RWPE2 (cell line): ENCODE data around the gene TMEM184A.

Source experiments
- ATAC-seq: fragments of 200-7000 bp; cut with Tn5 transposase; 3 replicates; pipeline ENCODE4 v1.9.1; 2021; ENCODE audit warnings: low read depth
- DNase-seq: peaks from one replicate; pipeline ENCODE4 v3.0.0-alpha.2; 2020; ENCODE audit warnings: low spot score
- H3K27ac ChIP-seq: fragments of 450-650 bp; 2 replicates; pipeline ENCODE4 v1.5.1; 2017; ENCODE audit warnings: mild to moderate bottlenecking; ENCODE audit not compliant: poor library complexity, severe bottlenecking
- H3K27me3 ChIP-seq: fragments of 250-450 bp; sonication (Bioruptor Pico); 2 replicates; pipeline ENCODE4 v1.5.1; 2021; ENCODE audit warnings: mild to moderate bottlenecking, moderate library complexity; ENCODE audit not compliant: insufficient read depth, poor library complexity, severe bottlenecking
- H3K36me3 ChIP-seq: fragments of 250-450 bp; sonication (Bioruptor Pico); 2 replicates; pipeline ENCODE4 v1.5.1; 2020; ENCODE audit warnings: low read depth, mild to moderate bottlenecking, moderate library complexity
- H3K4me1 ChIP-seq: fragments of 250-450 bp; sonication (Bioruptor Pico); 2 replicates; pipeline ENCODE4 v1.5.1; 2021; ENCODE audit warnings: mild to moderate bottlenecking, moderate library complexity; ENCODE audit not compliant: insufficient read depth, poor library complexity, severe bottlenecking
- H3K4me3 ChIP-seq: fragments of 250-450 bp; sonication (Bioruptor Pico); 2 replicates; pipeline ENCODE4 v1.5.1; 2021; ENCODE audit warnings: mild to moderate bottlenecking, moderate library complexity; ENCODE audit not compliant: severe bottlenecking
- H3K9me3 ChIP-seq: fragments of 250-450 bp; sonication (Bioruptor Pico); 2 replicates; pipeline ENCODE4 v1.5.1; 2021; ENCODE audit warnings: mild to moderate bottlenecking, moderate library complexity; ENCODE audit not compliant: severe bottlenecking
- TF ChIP-seq, protein P1 (sequence below): fragments of 450-650 bp; IDR thresholded peaks from one replicate; pipeline ENCODE4 v1.5.1; 2017; ENCODE audit warnings: mild to moderate bottlenecking, moderate library complexity; ENCODE audit not compliant: poor library complexity, severe bottlenecking

TMEM184A gene

GRCh38 chr7:1563981-1564602, 8.1 kb upstream of the TMEM184A start:
- peaks cover 41% of the 10 kb centered on the region for H3K4me1 ChIP-seq
- TF ChIP-seq, protein P1, sequence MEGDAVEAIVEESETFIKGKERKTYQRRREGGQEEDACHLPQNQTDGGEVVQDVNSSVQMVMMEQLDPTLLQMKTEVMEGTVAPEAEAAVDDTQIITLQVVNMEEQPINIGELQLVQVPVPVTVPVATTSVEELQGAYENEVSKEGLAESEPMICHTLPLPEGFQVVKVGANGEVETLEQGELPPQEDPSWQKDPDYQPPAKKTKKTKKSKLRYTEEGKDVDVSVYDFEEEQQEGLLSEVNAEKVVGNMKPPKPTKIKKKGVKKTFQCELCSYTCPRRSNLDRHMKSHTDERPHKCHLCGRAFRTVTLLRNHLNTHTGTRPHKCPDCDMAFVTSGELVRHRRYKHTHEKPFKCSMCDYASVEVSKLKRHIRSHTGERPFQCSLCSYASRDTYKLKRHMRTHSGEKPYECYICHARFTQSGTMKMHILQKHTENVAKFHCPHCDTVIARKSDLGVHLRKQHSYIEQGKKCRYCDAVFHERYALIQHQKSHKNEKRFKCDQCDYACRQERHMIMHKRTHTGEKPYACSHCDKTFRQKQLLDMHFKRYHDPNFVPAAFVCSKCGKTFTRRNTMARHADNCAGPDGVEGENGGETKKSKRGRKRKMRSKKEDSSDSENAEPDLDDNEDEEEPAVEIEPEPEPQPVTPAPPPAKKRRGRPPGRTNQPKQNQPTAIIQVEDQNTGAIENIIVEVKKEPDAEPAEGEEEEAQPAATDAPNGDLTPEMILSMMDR, result no peak
- H3K4me3 ChIP-seq, result no peak overlapping the region
- peaks cover 23% of the 10 kb centered on the region for H3K36me3 ChIP-seq
- no peaks in the 10 kb centered on the region for H3K9me3 ChIP-seq
- no peak for ATAC-seq
- DNase-seq, result no peak
- no peak overlapping the region for H3K27ac ChIP-seq
- H3K27me3 ChIP-seq, result no peaks in the 10 kb centered on the region

GRCh38 chr7:1562597-1563051, 6.6 kb upstream of the TMEM184A start:
- TF ChIP-seq, protein P1, result no peak
- no peaks in the 10 kb centered on the region for H3K9me3 ChIP-seq
- H3K4me1 ChIP-seq, result peaks cover 27% of the 10 kb centered on the region
- DNase-seq (no peak), ATAC-seq (no peak)
- no peak overlapping the region for H3K27ac ChIP-seq
- no peak overlapping the region for H3K4me3 ChIP-seq
- H3K27me3 ChIP-seq, result no peaks in the 10 kb centered on the region
- H3K36me3 ChIP-seq, result peaks cover 11% of the 10 kb centered on the region

DNA sequence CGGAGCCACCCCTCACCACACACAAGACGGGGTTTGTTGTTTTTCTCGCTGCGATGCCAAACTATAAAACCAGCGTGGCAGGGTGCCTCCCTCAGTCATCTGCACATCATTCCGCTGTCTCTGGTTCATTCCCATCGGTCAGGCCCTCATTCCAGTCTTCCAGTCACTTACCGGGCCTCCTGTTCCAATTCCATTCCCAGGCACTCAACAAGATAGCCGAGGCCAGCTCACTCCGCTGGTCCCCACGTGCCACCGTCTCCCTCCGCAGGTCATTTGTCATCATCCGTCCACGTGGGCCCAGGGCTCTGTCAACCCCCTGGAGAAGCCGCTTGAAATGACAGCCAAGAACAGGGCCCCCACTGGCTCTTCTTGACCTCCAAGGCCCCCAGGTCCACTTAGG, 6.1 kb upstream of the TMEM184A start:
- no peak overlapping the region for H3K4me3 ChIP-seq
- H3K4me1 ChIP-seq, result peaks cover 22% of the 10 kb centered on the region
- no peaks in the 10 kb centered on the region for H3K27me3 ChIP-seq
- TF ChIP-seq, protein P1, result no peak
- H3K36me3 ChIP-seq, result peaks cover 6% of the 10 kb centered on the region
- no peaks in the 10 kb centered on the region for H3K9me3 ChIP-seq
- ATAC-seq, result no peak
- H3K27ac ChIP-seq, result no peak overlapping the region
- no peak for DNase-seq

DNA sequence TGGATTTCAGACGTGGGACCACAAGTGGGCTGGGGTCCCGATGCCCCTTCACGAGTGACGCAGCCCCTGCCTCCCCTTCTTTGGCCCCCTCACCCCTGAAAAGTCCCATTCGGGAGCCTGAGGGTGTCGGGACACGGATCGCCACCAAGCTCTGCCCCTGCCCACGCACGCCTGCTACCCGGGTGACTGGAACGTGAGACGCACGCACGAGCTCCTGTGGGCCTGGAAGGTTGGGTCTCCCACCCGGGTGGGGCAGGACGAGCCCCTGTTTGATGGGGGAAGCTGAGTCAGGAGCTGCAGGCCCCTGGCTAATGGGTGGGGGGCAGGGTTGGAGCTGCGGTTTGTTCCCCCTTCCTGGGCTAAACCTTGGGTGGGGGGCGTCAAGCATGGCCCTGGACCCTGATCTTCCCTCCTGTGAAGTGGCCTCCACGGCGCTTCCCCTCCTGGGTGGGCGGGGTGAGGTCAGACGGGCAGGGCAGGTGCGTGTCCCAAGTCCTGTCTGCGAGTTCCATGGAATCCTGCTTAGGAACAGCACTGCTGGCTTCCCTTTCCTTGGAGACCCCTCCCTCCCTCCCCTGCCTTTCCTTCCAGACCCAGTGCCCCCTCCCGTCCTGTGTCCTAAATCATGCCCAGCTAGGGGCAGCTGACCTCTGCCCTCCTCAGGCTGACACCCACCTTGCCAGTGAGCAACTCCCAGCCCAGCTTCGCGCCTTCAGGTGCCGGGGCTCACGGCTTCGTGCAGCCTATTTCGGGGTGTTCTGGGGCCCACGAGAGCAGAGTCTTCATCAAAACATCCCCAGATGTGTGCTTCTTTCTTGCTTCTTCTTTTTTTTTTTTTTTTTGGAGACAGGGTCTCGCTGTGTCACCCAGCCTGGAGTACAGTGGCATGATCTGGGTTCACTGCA, 5.3 kb upstream of the TMEM184A start:
- Histone ChIP-seq H3K36me3 (no peaks in the 10 kb centered on the region), H3K4me1 (peaks cover 24% of the 10 kb centered on the region), H3K9me3 (no peaks in the 10 kb centered on the region), H3K27ac (no peak overlapping the region), H3K27me3 (no peaks in the 10 kb centered on the region), H3K4me3 (no peak overlapping the region)
- DNase-seq, result no peak
- TF ChIP-seq, protein P1, result no peak
- no peak for ATAC-seq
